HG03097 (cell line): ENCODE data around the gene AK1.
A peak's percentile ranks its signal among the peaks of the same experiment; 100 is the strongest.

Source experiments
- ATAC-seq: cut with Tn5 transposase; IDR thresholded peaks from one replicate; pipeline ENCODE4 v1.9.1; 2021; ENCODE audit not compliant: unreplicated experiment, low FRiP score

AK1 gene

GRCh38 chr9:127909839-127910273, 32.4 kb upstream of the AK1 start:
- ATAC-seq, result no peak

- ATAC-seq, result no peak
These were observed 31.1 kb upstream of the AK1 start for GRCh38 chr9:127908660-127908926.

- ATAC-seq, result no peak
These were observed 30.6 kb upstream of the AK1 start for GRCh38 chr9:127907867-127908659.

- no peak for ATAC-seq
These were observed 28.3 kb upstream of the AK1 start for GRCh38 chr9:127905788-127906191.

- ATAC-seq, result no peak
These were observed 27.7 kb upstream of the AK1 start for GRCh38 chr9:127905004-127905728.

GRCh38 chr9:127904561-127905003, 27.1 kb upstream of the AK1 start:
- ATAC-seq, result no peak

- ATAC-seq, result peak; percentile 22
These were observed 26.3 kb upstream of the AK1 start for GRCh38 chr9:127903557-127904475.

- ATAC-seq, result no peak
These were observed 21.9 kb upstream of the AK1 start, which contains the start of gene ST6GALNAC6 for GRCh38 chr9:127899128-127899943. ST6GALNAC6 (minus strand) TSS chr9:127899603; CDS start chr9:127897981, 1,622 bp downstream.

- ATAC-seq, result no peak
These were observed 21.1 kb upstream of the AK1 start for GRCh38 chr9:127898433-127899127.

GRCh38 chr9:127897193-127897692, 19.8 kb upstream of the AK1 start:
- no peak for ATAC-seq

- ATAC-seq, result no peak
These were observed 19.1 kb upstream of the AK1 start for GRCh38 chr9:127896395-127897192.

- ATAC-seq, result no peak
These were observed 18.3 kb upstream of the AK1 start for GRCh38 chr9:127895811-127896210.

- no peak for ATAC-seq
These were observed 15.9 kb upstream of the AK1 start for GRCh38 chr9:127893392-127893791.

GRCh38 chr9:127892831-127893230, 15.4 kb upstream of the AK1 start:
- ATAC-seq, result no peak

GRCh38 chr9:127890053-127890452, 12.6 kb upstream of the AK1 start:
- no peak for ATAC-seq

- ATAC-seq, result no peak
These were observed 10.3 kb upstream of the AK1 start for GRCh38 chr9:127887792-127888191.

- no peak for ATAC-seq
These were observed 9.0 kb upstream of the AK1 start for GRCh38 chr9:127886401-127886972.
